ENCODE measurements around the gene LRRC38.

- TF ChIP-seq POLR2A (IDR thresholded peaks at IDR 0.05; ENCODE audit: low read depth) (no peak), POLR2AphosphoS5 (IDR thresholded peaks at IDR 0.05) (no peak), CTCF (IDR thresholded peaks at IDR 0.05) (no peak)
Measured at GRCh38 chr1:13549521-13549920, 35.7 kb upstream of the LRRC38 start.
